GM12872 (cell line): ENCODE measurements around the gene SLC6A4.

Source experiments
- CTCF ChIP-seq: IDR thresholded peaks from 3 replicates; pipeline ENCODE4 v1.5.1; 2011; ENCODE audit warnings: low read depth, mild to moderate bottlenecking, low read length, moderate library complexity; ENCODE audit not compliant: insufficient read depth

Gene SLC6A4

GRCh38 chr17:30248786-30249185 is 13.3 kb upstream of the SLC6A4 start:
- TF ChIP-seq CTCF = no peak

- TF ChIP-seq CTCF = no peak
Observed at GRCh38 chr17:30246460-30246859, 11.0 kb upstream of the SLC6A4 start.

GRCh38 chr17:30244853-30245385 is 9.4 kb upstream of the SLC6A4 start:
- TF ChIP-seq CTCF = no peak

DNA sequence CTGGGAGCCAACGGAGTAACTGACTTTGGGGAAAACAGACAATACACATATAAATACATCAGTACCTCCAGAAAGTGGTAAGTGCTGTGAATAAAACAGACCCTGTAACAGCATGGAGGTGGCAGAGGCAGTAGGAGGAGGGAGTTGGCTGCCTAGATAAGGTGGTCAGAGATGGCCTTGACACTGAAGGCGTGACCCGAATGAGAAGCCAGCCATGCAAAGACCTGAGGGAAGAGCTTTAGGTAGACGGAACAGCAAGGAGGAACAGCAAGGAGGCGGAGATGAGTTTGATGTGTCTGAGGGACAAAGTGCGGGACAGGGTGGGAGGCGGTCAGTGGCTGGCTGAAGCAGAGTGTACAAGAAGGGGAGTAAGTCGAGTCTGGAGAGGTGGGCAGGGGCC is 8.1 kb upstream of the SLC6A4 start:
- no peak for TF ChIP-seq CTCF

DNA sequence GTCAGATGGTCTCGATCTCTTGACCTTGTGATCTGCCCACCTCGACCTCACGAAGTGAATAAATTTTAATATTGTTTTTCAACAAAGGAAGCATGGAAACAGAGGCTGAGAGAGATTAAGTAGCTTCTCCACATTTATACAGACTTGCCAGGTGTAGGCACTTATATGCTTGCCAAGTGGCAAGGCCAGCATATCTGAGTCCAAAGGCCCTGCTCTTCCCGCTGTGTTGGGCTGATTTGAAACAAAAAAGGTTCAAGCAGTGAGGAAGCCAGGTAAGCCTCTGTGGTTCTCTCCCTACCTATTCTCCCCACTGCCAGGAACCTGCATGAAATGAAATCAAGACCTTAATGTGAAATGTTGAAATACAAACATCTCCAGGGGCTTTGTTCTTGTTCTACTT is 7.5 kb upstream of the SLC6A4 start:
- no peak for TF ChIP-seq CTCF

GRCh38 chr17:30241051-30241450 is 5.6 kb upstream of the SLC6A4 start:
- no peak for TF ChIP-seq CTCF

GRCh38 chr17:30240177-30240576 is 4.7 kb upstream of the SLC6A4 start:
- no peak for TF ChIP-seq CTCF

GRCh38 chr17:30239089-30239462 is 3.6 kb upstream of the SLC6A4 start:
- TF ChIP-seq CTCF = no peak
